Measurements from ENCODE around the gene KRTAP9-7.

KRTAP9-7 gene

GRCh38 chr17:41301916-41302901 lies 26.7 kb downstream of the KRTAP9-7 start, which contains the start of gene KRTAP29-1:
Gene KRTAP29-1, minus strand, starts transcription at chr17:41302851. Its CDS starts 0 bp downstream, at chr17:41302851.
- 87 to 92% methylated on average over 11 of the region's 11 CpGs for WGBS, 2 experiments
- H3K9me3 ChIP-seq (ENCODE audit: control insufficient read depth, low read length): no peaks in the 10 kb centered on the region
- no peaks in the 10 kb centered on the region for H3K36me3 ChIP-seq (ENCODE audit: control insufficient read depth, insufficient read depth, low read length)
- no peak within 1 kb of the TSS for H3K27ac ChIP-seq (ENCODE audit: insufficient read depth, low read depth, low read length, poor library complexity, severe bottlenecking)
- H3K4me3 ChIP-seq (ENCODE audit: insufficient read depth, low read depth, low read length): no peak within 1 kb of the TSS
- H3K4me1 ChIP-seq (ENCODE audit: control insufficient read depth, insufficient read depth, low read length): no peaks in the 10 kb centered on the region
- H3K27me3 ChIP-seq (ENCODE audit: control insufficient read depth, insufficient read depth, low read length, poor library complexity, severe bottlenecking): no peaks in the 10 kb centered on the region

- Histone ChIP-seq H3K4me3 (ENCODE audit: insufficient read depth, low read depth, low read length) (no peak overlapping the region), H3K4me1 (ENCODE audit: control insufficient read depth, insufficient read depth, low read length) (no peaks in the 10 kb centered on the region), H3K9me3 (ENCODE audit: control insufficient read depth, low read length) (no peaks in the 10 kb centered on the region), H3K27me3 (ENCODE audit: control insufficient read depth, insufficient read depth, low read length, poor library complexity, severe bottlenecking) (no peaks in the 10 kb centered on the region), H3K36me3 (ENCODE audit: control insufficient read depth, insufficient read depth, low read length) (no peaks in the 10 kb centered on the region), H3K27ac (ENCODE audit: insufficient read depth, low read depth, low read length, poor library complexity, severe bottlenecking) (no peak overlapping the region)
- WGBS, 2 experiments: 95% methylated on average over 4 of the region's 4 CpGs
Measured at GRCh38 chr17:41302981-41303380, 27.5 kb downstream of the KRTAP9-7 start.

- Histone ChIP-seq H3K4me1 (ENCODE audit: control insufficient read depth, insufficient read depth, low read length) (no peaks in the 10 kb centered on the region), H3K27me3 (ENCODE audit: control insufficient read depth, insufficient read depth, low read length, poor library complexity, severe bottlenecking) (no peaks in the 10 kb centered on the region), H3K36me3 (ENCODE audit: control insufficient read depth, insufficient read depth, low read length) (no peaks in the 10 kb centered on the region), H3K4me3 (ENCODE audit: insufficient read depth, low read depth, low read length) (no peak overlapping the region), H3K9me3 (ENCODE audit: control insufficient read depth, low read length) (no peaks in the 10 kb centered on the region), H3K27ac (ENCODE audit: insufficient read depth, low read depth, low read length, poor library complexity, severe bottlenecking) (no peak overlapping the region)
- WGBS, 2 experiments: 86 to 88% methylated on average over 12 of the region's 12 CpGs
Measured at GRCh38 chr17:41304091-41304490, 28.6 kb downstream of the KRTAP9-7 start.

GRCh38 chr17:41307647-41308046 lies 32.1 kb downstream of the KRTAP9-7 start:
- no peak overlapping the region for H3K27ac ChIP-seq (ENCODE audit: insufficient read depth, low read depth, low read length, poor library complexity, severe bottlenecking)
- H3K4me3 ChIP-seq (ENCODE audit: insufficient read depth, low read depth, low read length): no peak overlapping the region
- H3K36me3 ChIP-seq (ENCODE audit: control insufficient read depth, insufficient read depth, low read length): no peaks in the 10 kb centered on the region
- no peaks in the 10 kb centered on the region for H3K27me3 ChIP-seq (ENCODE audit: control insufficient read depth, insufficient read depth, low read length, poor library complexity, severe bottlenecking)
- no peaks in the 10 kb centered on the region for H3K9me3 ChIP-seq (ENCODE audit: control insufficient read depth, low read length)
- 91 to 92% methylated on average over 9 of the region's 9 CpGs for WGBS, 2 experiments
- H3K4me1 ChIP-seq (ENCODE audit: control insufficient read depth, insufficient read depth, low read length): no peaks in the 10 kb centered on the region

- WGBS, 2 experiments: 88 to 89% methylated on average over 10 of the region's 10 CpGs
- no peaks in the 10 kb centered on the region for H3K36me3 ChIP-seq (ENCODE audit: control insufficient read depth, insufficient read depth, low read length)
- H3K9me3 ChIP-seq (ENCODE audit: control insufficient read depth, low read length): no peaks in the 10 kb centered on the region
- H3K27ac ChIP-seq (ENCODE audit: insufficient read depth, low read depth, low read length, poor library complexity, severe bottlenecking): no peak overlapping the region
- H3K4me3 ChIP-seq (ENCODE audit: insufficient read depth, low read depth, low read length): no peak overlapping the region
- H3K4me1 ChIP-seq (ENCODE audit: control insufficient read depth, insufficient read depth, low read length): no peaks in the 10 kb centered on the region
- no peaks in the 10 kb centered on the region for H3K27me3 ChIP-seq (ENCODE audit: control insufficient read depth, insufficient read depth, low read length, poor library complexity, severe bottlenecking)
Measured at GRCh38 chr17:41308251-41308917, 32.9 kb downstream of the KRTAP9-7 start.

GRCh38 chr17:41308918-41309359 lies 33.4 kb downstream of the KRTAP9-7 start, which contains the start of gene KRTAP16-1:
Gene KRTAP16-1, minus strand, starts transcription at chr17:41309309. Its CDS starts 56 bp downstream, at chr17:41309253.
- Histone ChIP-seq H3K27me3 (ENCODE audit: control insufficient read depth, insufficient read depth, low read length, poor library complexity, severe bottlenecking) (no peaks in the 10 kb centered on the region), H3K27ac (ENCODE audit: insufficient read depth, low read depth, low read length, poor library complexity, severe bottlenecking) (no peak within 1 kb of the TSS), H3K36me3 (ENCODE audit: control insufficient read depth, insufficient read depth, low read length) (no peaks in the 10 kb centered on the region), H3K4me1 (ENCODE audit: control insufficient read depth, insufficient read depth, low read length) (no peaks in the 10 kb centered on the region), H3K9me3 (ENCODE audit: control insufficient read depth, low read length) (no peaks in the 10 kb centered on the region), H3K4me3 (ENCODE audit: insufficient read depth, low read depth, low read length) (no peak within 1 kb of the TSS)
- whole genome bisulfite sequencing, 2 experiments: 90 to 94% methylated on average over 7 of the region's 7 CpGs

- 82 to 84% methylated on average over 1 of the region's 1 CpG for WGBS, 2 experiments
- H3K9me3 ChIP-seq (ENCODE audit: control insufficient read depth, low read length): no peaks in the 10 kb centered on the region
- H3K36me3 ChIP-seq (ENCODE audit: control insufficient read depth, insufficient read depth, low read length): no peaks in the 10 kb centered on the region
- no peak overlapping the region for H3K4me3 ChIP-seq (ENCODE audit: insufficient read depth, low read depth, low read length)
- no peaks in the 10 kb centered on the region for H3K4me1 ChIP-seq (ENCODE audit: control insufficient read depth, insufficient read depth, low read length)
- H3K27ac ChIP-seq (ENCODE audit: insufficient read depth, low read depth, low read length, poor library complexity, severe bottlenecking): no peak overlapping the region
- no peaks in the 10 kb centered on the region for H3K27me3 ChIP-seq (ENCODE audit: control insufficient read depth, insufficient read depth, low read length, poor library complexity, severe bottlenecking)
Measured at GRCh38 chr17:41311111-41311510, 35.6 kb downstream of the KRTAP9-7 start.

GRCh38 chr17:41315204-41315794 lies 39.8 kb downstream of the KRTAP9-7 start, which contains the start of gene KRTAP17-1:
Gene KRTAP17-1, minus strand, starts transcription at chr17:41315710. Its CDS starts 60 bp downstream, at chr17:41315650.
- Histone ChIP-seq H3K4me3 (ENCODE audit: insufficient read depth, low read depth, low read length) (no peak within 1 kb of the TSS), H3K27me3 (ENCODE audit: control insufficient read depth, insufficient read depth, low read length, poor library complexity, severe bottlenecking) (no peaks in the 10 kb centered on the region)
- 87 to 90% methylated on average over 24 of the region's 24 CpGs for WGBS, 2 experiments

GRCh38 chr17:41315814-41316445 lies 40.4 kb downstream of the KRTAP9-7 start:
- H3K36me3 ChIP-seq (ENCODE audit: control insufficient read depth, insufficient read depth, low read length): no peaks in the 10 kb centered on the region
- 91 to 92% methylated on average over 14 to 17 of the region's 17 CpGs for WGBS, 2 experiments
- no peaks in the 10 kb centered on the region for H3K4me1 ChIP-seq (ENCODE audit: control insufficient read depth, insufficient read depth, low read length)
- H3K4me3 ChIP-seq (ENCODE audit: insufficient read depth, low read depth, low read length): no peak overlapping the region
- H3K27ac ChIP-seq (ENCODE audit: insufficient read depth, low read depth, low read length, poor library complexity, severe bottlenecking): no peak overlapping the region
- peaks cover 3% of the 10 kb centered on the region for H3K9me3 ChIP-seq (ENCODE audit: control insufficient read depth, low read length)
- H3K27me3 ChIP-seq (ENCODE audit: control insufficient read depth, insufficient read depth, low read length, poor library complexity, severe bottlenecking): no peaks in the 10 kb centered on the region

More at GRCh38 chr17:41315204-41315794, 39.8 kb downstream of the KRTAP9-7 start, which contains the start of gene KRTAP17-1:
- Histone ChIP-seq H3K27ac (ENCODE audit: insufficient read depth, low read depth, low read length, poor library complexity, severe bottlenecking) (no peak within 1 kb of the TSS), H3K9me3 (ENCODE audit: control insufficient read depth, low read length) (peaks cover 3% of the 10 kb centered on the region), H3K36me3 (ENCODE audit: control insufficient read depth, insufficient read depth, low read length) (no peaks in the 10 kb centered on the region), H3K4me1 (ENCODE audit: control insufficient read depth, insufficient read depth, low read length) (no peaks in the 10 kb centered on the region)
